ENCODE results near the gene YDJC.

YDJC gene

GRCh38 chr22:21663738-21664137 lies 33.9 kb upstream of the YDJC start:
- no peaks in the 10 kb centered on the region for H3K36me3 Mint-ChIP-seq (ENCODE audit: low read depth)
- H3K27ac Mint-ChIP-seq: no peak overlapping the region
- H3K9me3 Mint-ChIP-seq: no peaks in the 10 kb centered on the region
- no peak for TF ChIP-seq CTCF (IDR thresholded peaks at IDR 0.05; ENCODE audit: unreplicated experiment in 3 of 3)
- H3K27me3 Mint-ChIP-seq (ENCODE audit: low read depth): peaks cover 10% of the 10 kb centered on the region
- H3K4me3 Mint-ChIP-seq: peak overlapping the region; percentile 42 to 78 (median 74)
- peaks cover 14% of the 10 kb centered on the region for H3K4me1 Mint-ChIP-seq

- Mint-ChIP-seq H3K4me1 (peaks cover 10% of the 10 kb centered on the region), H3K27ac (no peak overlapping the region), H3K36me3 (ENCODE audit: low read depth) (no peaks in the 10 kb centered on the region), H3K9me3 (no peaks in the 10 kb centered on the region), H3K27me3 (ENCODE audit: low read depth) (peaks cover 15% of the 10 kb centered on the region), H3K4me3 (peak overlapping the region in 2 of 3 experiments; percentile 52 to 58)
- TF ChIP-seq CTCF (IDR thresholded peaks at IDR 0.05; ENCODE audit: unreplicated experiment in 3 of 3): no peak
Observed at GRCh38 chr22:21661991-21662390, 32.2 kb upstream of the YDJC start.

- Mint-ChIP-seq H3K4me1 (peaks cover 11% of the 10 kb centered on the region), H3K4me3 (no peak overlapping the region), H3K9me3 (no peaks in the 10 kb centered on the region), H3K27me3 (ENCODE audit: low read depth) (peaks cover 22% of the 10 kb centered on the region), H3K36me3 (ENCODE audit: low read depth) (no peaks in the 10 kb centered on the region), H3K27ac (no peak overlapping the region)
- TF ChIP-seq CTCF (IDR thresholded peaks at IDR 0.05; ENCODE audit: unreplicated experiment in 3 of 3): no peak
Observed at GRCh38 chr22:21660904-21661303, 31.1 kb upstream of the YDJC start.

- TF ChIP-seq CTCF (IDR thresholded peaks at IDR 0.05; ENCODE audit: unreplicated experiment in 3 of 3): no peak
- Mint-ChIP-seq H3K4me3 (peak overlapping the region in 2 of 3 experiments; percentile 22 to 42), H3K4me1 (peaks cover 11% of the 10 kb centered on the region), H3K9me3 (no peaks in the 10 kb centered on the region), H3K27me3 (ENCODE audit: low read depth) (peaks cover 22% of the 10 kb centered on the region), H3K27ac (no peak overlapping the region), H3K36me3 (ENCODE audit: low read depth) (no peaks in the 10 kb centered on the region)
Observed at GRCh38 chr22:21659864-21660525, 30.2 kb upstream of the YDJC start.

- Mint-ChIP-seq H3K27ac (no peak overlapping the region), H3K9me3 (no peaks in the 10 kb centered on the region), H3K36me3 (ENCODE audit: low read depth) (peaks cover 5% of the 10 kb centered on the region), H3K4me1 (peaks cover 6% of the 10 kb centered on the region), H3K27me3 (ENCODE audit: low read depth) (peaks cover 22% of the 10 kb centered on the region), H3K4me3 (peak overlapping the region; percentile 81 to 84 (median 84))
- TF ChIP-seq CTCF (IDR thresholded peaks at IDR 0.05; ENCODE audit: unreplicated experiment in 3 of 3): peak in 2 of 3 experiments; percentile 13 to 30
Observed at GRCh38 chr22:21657360-21658032, 27.7 kb upstream of the YDJC start.

- Mint-ChIP-seq H3K36me3 (ENCODE audit: low read depth) (peaks cover 5% of the 10 kb centered on the region), H3K4me3 (peak overlapping the region; percentile 73 to 80 (median 78)), H3K4me1 (peaks cover 6% of the 10 kb centered on the region), H3K27me3 (ENCODE audit: low read depth) (peaks cover 22% of the 10 kb centered on the region), H3K9me3 (no peaks in the 10 kb centered on the region), H3K27ac (peak overlapping the region in 1 of 3 experiments; percentile 35)
- TF ChIP-seq CTCF (IDR thresholded peaks at IDR 0.05; ENCODE audit: unreplicated experiment in 3 of 3): no peak
Observed at GRCh38 chr22:21657020-21657359, 27.2 kb upstream of the YDJC start.
